NK-92 (cell line): ENCODE measurements around the gene ISCU.

Experiments
- DNase-seq: peaks from one replicate; lab custom pipeline; 2025; ENCODE audit not compliant: unreplicated experiment; lab: John Stamatoyannopoulos, UW

Gene ISCU

GRCh38 chr12:108562348-108563135 is at the start of gene ISCU:
ISCU (plus strand) TSS chr12:108562596; CDS start chr12:108562623, 27 bp downstream.
- DNase-seq: peak; percentile 80

- DNase-seq: no peak
These were observed 47.9 kb upstream of the ISCU start for GRCh38 chr12:108514468-108514972.

- peak; percentile 87 for DNase-seq
These were observed 47.2 kb upstream of the ISCU start, which contains the start of gene FICD for GRCh38 chr12:108514973-108515814. FICD (plus strand) TSS chr12:108515277; CDS start chr12:108516973, 1,696 bp downstream.

GRCh38 chr12:108515916-108516315 is 46.5 kb upstream of the ISCU start:
- DNase-seq: no peak

- no peak for DNase-seq
These were observed 45.7 kb upstream of the ISCU start for GRCh38 chr12:108516511-108517275.

GRCh38 chr12:108517288-108518100 is 44.9 kb upstream of the ISCU start:
- no peak for DNase-seq

- no peak for DNase-seq
These were observed 44.2 kb upstream of the ISCU start for GRCh38 chr12:108518101-108518715.

GRCh38 chr12:108518716-108519496 is 43.5 kb upstream of the ISCU start:
- no peak for DNase-seq

GRCh38 chr12:108519558-108519957 is 42.8 kb upstream of the ISCU start:
- no peak for DNase-seq

GRCh38 chr12:108523365-108523764 is 39.0 kb upstream of the ISCU start:
- no peak for DNase-seq

- DNase-seq: no peak
These were observed 36.7 kb upstream of the ISCU start for GRCh38 chr12:108525681-108526080.

- DNase-seq: no peak
These were observed 35.8 kb upstream of the ISCU start for GRCh38 chr12:108526482-108527165.

- DNase-seq: no peak
These were observed 35.3 kb upstream of the ISCU start for GRCh38 chr12:108527166-108527496.

- DNase-seq: no peak
These were observed 32.2 kb upstream of the ISCU start for GRCh38 chr12:108530161-108530560.

- DNase-seq: no peak
These were observed 30.2 kb upstream of the ISCU start for GRCh38 chr12:108531929-108532848.

GRCh38 chr12:108538146-108538545 is 24.2 kb upstream of the ISCU start:
- DNase-seq: no peak

GRCh38 chr12:108538616-108539195 is 23.7 kb upstream of the ISCU start:
- DNase-seq: no peak
